Type B pancreatic cell (in vitro differentiated cells): Measurements from ENCODE around the gene TFDP2. TPM values are rescaled to one million over a fixed set of nuclear protein-coding genes. Genes with fewer than 3 reads are reported as not detected.
A peak's percentile ranks its signal among the peaks of the same experiment; 100 is the strongest.

Experiments
- DNase-seq: peaks from one replicate; pipeline ENCODE4 v3.0.0; 2021; ENCODE audit warnings: mixed read lengths; ENCODE audit not compliant: unreplicated experiment; ENCODE audit errors: extremely low spot score
- H3K27ac Mint-ChIP-seq: 2 replicates; pipeline ENCODE4 v1.8.0; 2021; ENCODE audit warnings: mild to moderate bottlenecking, mixed read lengths
- H3K27me3 Mint-ChIP-seq: 2 replicates; pipeline ENCODE4 v1.8.0; 2021; ENCODE audit warnings: mixed read lengths
- H3K36me3 Mint-ChIP-seq: 2 replicates; pipeline ENCODE4 v1.8.0; 2021; ENCODE audit warnings: mixed read lengths
- H3K4me1 Mint-ChIP-seq: one replicate; pipeline ENCODE4 v1.8.0; 2021; ENCODE audit warnings: mixed read lengths; ENCODE audit not compliant: unreplicated experiment
- H3K4me3 Mint-ChIP-seq: 2 replicates; pipeline ENCODE4 v1.8.0; 2021; ENCODE audit warnings: mild to moderate bottlenecking, mixed read lengths
- H3K9me3 Mint-ChIP-seq: 2 replicates; pipeline ENCODE4 v1.8.0; 2021; ENCODE audit warnings: mixed read lengths
- CTCF ChIP-seq: fragments of 200-600 bp; sonication (generic); conservative IDR thresholded peaks from 2 replicates; pipeline ENCODE4 v1.5.0; 2021; ENCODE audit warnings: antibody characterized with exemption, mild to moderate bottlenecking
- total RNA-seq: library from RNA; stranded (reverse); gene quantifications from 2 replicates; pipeline ENCODE4 v1.2.1, GENCODE V29; 2021; ENCODE audit warnings: low replicate concordance

TFDP2 gene
- total RNA-seq, 1 donor from 2014 or later = 80.9 TPM

GRCh38 chr3:141904203-141904602 lies 245.1 kb downstream of the TFDP2 start:
- TF ChIP-seq CTCF = no peak
- Mint-ChIP-seq H3K4me1 (no peaks in the 10 kb centered on the region), H3K27ac (no peak overlapping the region), H3K27me3 (no peaks in the 10 kb centered on the region), H3K4me3 (no peak overlapping the region), H3K9me3 (no peaks in the 10 kb centered on the region), H3K36me3 (peaks cover 26% of the 10 kb centered on the region)
- no peak for DNase-seq

GRCh38 chr3:141901914-141902313 lies 247.4 kb downstream of the TFDP2 start:
- no peak for TF ChIP-seq CTCF
- Mint-ChIP-seq H3K27me3 (no peaks in the 10 kb centered on the region), H3K4me3 (no peak overlapping the region), H3K4me1 (no peaks in the 10 kb centered on the region), H3K36me3 (peaks cover 22% of the 10 kb centered on the region), H3K27ac (no peak overlapping the region), H3K9me3 (peaks cover 4% of the 10 kb centered on the region)
- DNase-seq = no peak

GRCh38 chr3:141900343-141900742 lies 249.0 kb downstream of the TFDP2 start:
- no peaks in the 10 kb centered on the region for H3K4me1 Mint-ChIP-seq
- H3K27me3 Mint-ChIP-seq = no peaks in the 10 kb centered on the region

GRCh38 chr3:141898908-141899307 lies 250.4 kb downstream of the TFDP2 start:
- H3K4me1 Mint-ChIP-seq = no peaks in the 10 kb centered on the region
- DNase-seq = no peak
- TF ChIP-seq CTCF = no peak
- H3K36me3 Mint-ChIP-seq = peaks cover 26% of the 10 kb centered on the region
- H3K27me3 Mint-ChIP-seq = no peaks in the 10 kb centered on the region
- no peak overlapping the region for H3K27ac Mint-ChIP-seq
- H3K9me3 Mint-ChIP-seq = peaks cover 4% of the 10 kb centered on the region
- no peak overlapping the region for H3K4me3 Mint-ChIP-seq

More at GRCh38 chr3:141900343-141900742, 249.0 kb downstream of the TFDP2 start:
- H3K27ac Mint-ChIP-seq = no peak overlapping the region
- no peak for DNase-seq
- no peak for TF ChIP-seq CTCF
- H3K9me3 Mint-ChIP-seq = peaks cover 4% of the 10 kb centered on the region
- no peak overlapping the region for H3K4me3 Mint-ChIP-seq
- H3K36me3 Mint-ChIP-seq = peaks cover 27% of the 10 kb centered on the region

- TF ChIP-seq CTCF = no peak
- no peak overlapping the region for H3K4me3 Mint-ChIP-seq
- H3K36me3 Mint-ChIP-seq = peaks cover 31% of the 10 kb centered on the region
- H3K27ac Mint-ChIP-seq = no peak overlapping the region
- H3K4me1 Mint-ChIP-seq = peaks cover 8% of the 10 kb centered on the region
- H3K9me3 Mint-ChIP-seq = peaks cover 4% of the 10 kb centered on the region
- DNase-seq = no peak
- no peaks in the 10 kb centered on the region for H3K27me3 Mint-ChIP-seq
These were observed 253.6 kb downstream of the TFDP2 start for GRCh38 chr3:141895731-141896130.

- TF ChIP-seq CTCF = no peak
- no peak for DNase-seq
- Mint-ChIP-seq H3K4me3 (no peak overlapping the region), H3K36me3 (peaks cover 31% of the 10 kb centered on the region), H3K9me3 (peaks cover 4% of the 10 kb centered on the region), H3K4me1 (peaks cover 8% of the 10 kb centered on the region), H3K27ac (peak overlapping the region; percentile 26), H3K27me3 (no peaks in the 10 kb centered on the region)
These were observed 254.7 kb downstream of the TFDP2 start for GRCh38 chr3:141894524-141895176.
